GM21723 (cell line): ENCODE measurements around the gene HOXA9.

ENCODE experiments used
- ATAC-seq: cut with Tn5 transposase; IDR thresholded peaks from one replicate; pipeline ENCODE4 v1.9.1; 2021; ENCODE audit warnings: mild to moderate bottlenecking, moderate library complexity; ENCODE audit not compliant: unreplicated experiment

Gene HOXA9

GRCh38 chr7:27145165-27145913 lies 20.0 kb downstream of the HOXA9 start:
- ATAC-seq = no peak

- ATAC-seq = no peak
Observed at GRCh38 chr7:27144781-27145164, 20.6 kb downstream of the HOXA9 start.

GRCh38 chr7:27143950-27144780 lies 21.2 kb downstream of the HOXA9 start:
- ATAC-seq = no peak

GRCh38 chr7:27143023-27143949 lies 22.1 kb downstream of the HOXA9 start, which contains the start of gene HOXA5:
HOXA5 (minus strand) TSS chr7:27143681; CDS start chr7:27143607, 74 bp downstream.
- ATAC-seq = no peak

DNA sequence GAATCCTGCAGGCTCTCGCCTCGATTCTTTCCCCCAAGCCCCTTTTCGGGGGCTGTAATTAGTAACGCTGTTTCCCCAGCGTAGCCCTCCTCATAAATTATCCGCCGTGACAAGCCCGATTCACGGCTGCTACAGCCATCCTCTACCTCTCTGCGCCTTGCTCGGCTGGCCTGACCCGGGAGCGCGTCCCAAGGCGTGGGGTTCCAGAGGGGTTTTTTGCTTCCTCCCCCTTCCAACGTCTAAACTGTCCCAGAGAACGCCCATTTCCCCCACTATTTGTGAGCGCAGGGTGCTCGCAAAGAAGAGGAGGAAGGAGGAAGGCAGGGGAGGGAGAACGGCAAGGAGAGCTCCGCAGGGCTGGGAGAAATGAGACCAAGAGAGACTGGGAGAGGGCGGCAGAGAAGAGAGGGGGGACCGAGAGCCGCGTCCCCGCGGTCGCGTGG lies 22.7 kb downstream of the HOXA9 start:
- ATAC-seq = no peak

DNA sequence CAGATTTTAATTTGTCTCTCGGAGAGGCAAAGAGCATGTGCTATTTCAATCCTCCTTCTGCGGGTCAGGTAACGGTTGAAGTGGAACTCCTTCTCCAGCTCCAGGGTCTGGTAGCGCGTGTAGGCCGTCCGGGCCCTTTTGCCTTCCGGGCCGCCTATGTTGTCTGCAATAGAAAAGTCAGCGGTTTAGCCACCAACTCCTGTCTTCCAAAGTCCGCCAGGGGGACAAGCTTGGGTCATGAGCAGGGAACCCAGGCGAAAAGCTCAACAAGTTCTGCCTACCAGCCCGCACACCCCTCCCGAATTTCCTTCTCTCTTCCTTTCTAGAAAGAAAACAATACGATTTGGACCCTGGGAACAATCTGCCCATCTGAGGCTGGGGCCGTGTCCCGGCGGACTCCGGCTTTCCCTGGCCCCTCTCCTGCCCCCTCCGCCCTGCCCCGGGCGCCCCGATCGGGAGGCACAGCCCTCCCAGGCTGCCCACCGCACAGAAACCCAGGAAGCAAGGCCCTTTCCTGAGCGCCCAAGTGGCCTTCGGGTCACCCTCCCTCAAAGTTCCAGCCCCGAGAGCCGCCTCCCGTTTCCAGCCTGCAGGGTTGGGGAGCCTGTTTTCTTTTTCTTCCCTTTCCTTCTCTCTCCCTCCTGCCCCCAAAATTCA lies 23.3 kb downstream of the HOXA9 start:
- no peak for ATAC-seq

- ATAC-seq = no peak
Observed at GRCh38 chr7:27141137-27141922, 24.0 kb downstream of the HOXA9 start.

DNA sequence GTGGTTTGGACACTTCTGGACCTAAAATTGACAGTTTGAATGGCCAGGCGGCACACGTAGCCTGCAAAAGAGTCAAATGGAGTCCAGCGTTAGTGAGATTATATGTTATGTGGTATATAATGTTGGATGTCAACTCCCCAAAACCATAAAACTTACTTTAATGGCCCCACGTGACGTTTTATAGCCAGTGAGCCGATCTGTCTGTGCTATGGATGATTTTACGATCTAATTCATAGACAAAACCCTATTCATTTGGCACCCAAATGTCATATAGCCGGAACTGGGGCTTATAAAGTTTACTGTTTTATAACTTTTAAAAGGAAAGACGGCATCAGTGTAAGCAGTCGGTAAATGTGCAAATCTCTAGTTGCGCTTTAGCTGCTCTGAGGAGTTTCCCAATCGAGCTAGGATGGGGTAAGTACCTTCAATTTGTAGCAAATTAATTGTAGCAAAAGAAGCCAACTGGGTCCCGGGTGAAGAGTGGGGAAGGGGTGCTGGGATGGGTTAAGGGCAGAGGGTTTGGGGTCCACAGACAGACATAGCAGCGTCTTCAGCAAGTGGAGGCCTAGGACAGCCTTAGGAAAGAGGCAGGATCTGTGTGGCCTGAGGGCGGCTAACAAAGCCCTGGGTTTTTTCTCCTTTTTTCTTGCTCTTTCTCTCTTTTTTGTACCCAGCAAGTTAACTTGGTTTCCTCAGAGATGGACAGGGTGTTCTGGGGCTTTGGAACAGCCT lies 25.0 kb downstream of the HOXA9 start:
- ATAC-seq = no peak

DNA sequence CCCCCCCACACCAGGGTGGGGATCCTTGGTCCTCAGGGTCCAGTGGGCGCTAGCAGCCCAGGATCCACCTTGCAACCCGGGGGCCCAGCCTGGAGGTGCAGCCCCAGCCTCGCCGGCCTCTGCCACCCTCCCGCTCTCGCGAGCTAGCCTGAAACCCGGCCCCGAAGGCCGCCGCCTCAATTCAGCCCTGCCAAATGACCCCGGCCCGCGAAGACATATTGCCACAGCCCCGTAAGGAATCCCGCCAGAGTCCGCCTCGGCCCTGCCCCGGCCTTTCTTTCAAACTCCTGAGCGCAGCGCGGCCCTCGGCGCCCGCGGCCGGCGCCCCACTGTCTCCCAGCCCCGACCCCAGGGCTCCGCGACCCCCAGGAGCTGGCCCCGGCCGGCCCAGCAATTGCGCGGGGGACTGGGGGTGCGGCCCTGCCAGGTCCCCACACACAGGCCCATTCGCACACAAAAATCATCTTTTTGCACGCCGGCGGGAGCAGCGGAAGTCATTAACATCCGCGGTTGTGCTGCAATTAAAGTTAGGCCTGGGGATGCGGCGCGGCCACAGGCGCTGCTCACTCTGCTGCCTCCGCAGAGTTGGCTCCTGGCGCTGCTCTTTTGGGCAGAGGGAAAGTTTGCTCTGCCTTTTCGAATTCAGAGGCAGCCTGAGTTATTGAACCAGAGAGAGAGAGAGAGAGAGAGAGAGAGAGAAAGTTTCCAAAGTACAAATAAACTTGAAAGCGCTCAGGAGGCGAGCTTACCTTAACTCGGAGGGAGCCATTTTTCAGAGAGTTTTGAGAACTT lies 25.8 kb downstream of the HOXA9 start:
- ATAC-seq = no peak

DNA sequence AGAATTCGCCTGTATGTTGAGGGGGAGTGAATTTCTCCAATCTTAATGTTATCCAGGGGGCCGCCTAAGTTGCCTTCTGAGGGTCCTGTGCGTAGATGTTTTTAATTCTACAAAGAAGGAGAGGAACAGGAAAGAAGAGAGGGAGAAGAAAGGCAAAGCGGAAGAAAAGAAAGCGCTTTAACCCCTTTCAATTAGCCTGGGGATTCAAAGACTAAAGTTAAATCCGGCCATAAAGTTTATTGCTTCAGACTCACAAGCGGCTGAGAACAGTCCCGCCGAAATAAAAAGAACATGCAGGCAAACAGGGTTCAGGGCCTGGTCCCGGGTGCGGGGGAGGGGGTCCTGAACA lies 26.4 kb downstream of the HOXA9 start:
- ATAC-seq = no peak

GRCh38 chr7:27138472-27138871 lies 26.9 kb downstream of the HOXA9 start:
- ATAC-seq = no peak

DNA sequence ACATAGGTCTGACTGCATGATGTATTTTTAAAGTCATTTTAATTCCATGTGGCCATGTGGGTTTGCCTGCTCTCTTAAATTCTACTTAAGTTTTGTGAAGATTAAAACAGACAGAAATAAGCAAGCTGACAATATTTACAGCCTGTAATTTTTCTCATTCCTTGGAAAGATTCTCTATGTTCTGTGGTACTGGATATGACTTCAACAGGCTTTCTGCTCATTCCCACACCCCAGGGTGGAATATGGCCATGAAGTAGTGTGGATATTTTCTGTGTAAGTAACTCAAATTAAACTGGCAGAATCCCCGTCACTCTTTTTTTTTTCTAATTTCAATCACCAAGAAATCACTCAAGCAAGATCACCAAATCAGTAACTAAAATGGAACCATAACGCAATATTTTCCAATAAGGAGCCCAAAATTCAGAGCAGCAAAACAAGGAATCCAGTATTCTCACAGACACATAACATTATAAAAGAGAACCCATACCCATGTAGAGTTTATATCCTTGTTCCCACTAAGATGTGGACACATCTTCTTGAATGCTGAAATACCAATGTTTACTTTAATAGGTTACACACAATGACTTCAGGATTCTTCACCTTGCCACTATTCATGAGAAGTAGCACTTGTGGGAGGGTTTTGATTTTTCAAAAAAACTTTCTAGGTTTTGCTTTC lies 27.6 kb downstream of the HOXA9 start:
- no peak for ATAC-seq

GRCh38 chr7:27134392-27134791 lies 30.9 kb downstream of the HOXA9 start:
- no peak for ATAC-seq

DNA sequence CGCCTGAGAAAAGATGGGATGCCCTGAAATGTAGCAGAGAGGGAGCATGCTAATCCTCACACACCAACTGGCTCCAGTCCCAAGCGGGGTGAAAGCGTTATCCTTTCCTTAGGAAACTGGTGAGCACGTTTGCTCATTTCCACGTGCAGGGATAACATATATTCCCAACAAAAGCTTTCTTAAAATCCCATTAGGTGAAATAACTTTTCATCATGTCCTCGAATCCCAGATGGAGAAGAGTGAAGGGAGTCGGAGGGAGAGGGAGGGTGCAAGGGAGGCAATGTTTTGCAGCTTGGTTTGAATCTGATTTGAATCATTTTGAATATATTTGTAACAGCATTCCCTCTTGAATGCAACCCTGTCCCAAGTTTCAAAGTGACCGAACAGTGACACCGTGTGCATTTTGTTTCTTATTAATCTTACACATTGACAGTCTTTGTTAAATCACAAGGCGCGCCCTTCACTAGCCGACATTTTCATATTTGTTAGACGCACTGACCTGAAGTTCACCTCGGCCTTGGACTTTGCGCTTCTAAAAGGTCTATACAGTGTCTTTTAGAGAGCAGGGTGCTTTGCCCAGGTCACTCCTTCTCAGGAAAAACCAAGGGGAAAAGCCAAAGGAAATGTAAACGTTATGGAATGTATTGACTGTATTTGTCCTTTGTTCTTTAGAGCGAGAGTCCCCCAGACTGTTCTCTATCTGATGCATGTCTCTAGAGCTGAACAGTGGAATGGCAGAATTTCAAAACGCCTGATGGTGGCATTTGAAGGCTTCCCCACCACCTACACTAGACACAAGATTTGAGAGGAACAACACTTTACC lies 31.7 kb downstream of the HOXA9 start:
- ATAC-seq = no peak

- ATAC-seq = no peak
Observed at GRCh38 chr7:27132978-27133377, 32.4 kb downstream of the HOXA9 start.

GRCh38 chr7:27132214-27132613 lies 33.1 kb downstream of the HOXA9 start:
- no peak for ATAC-seq

DNA sequence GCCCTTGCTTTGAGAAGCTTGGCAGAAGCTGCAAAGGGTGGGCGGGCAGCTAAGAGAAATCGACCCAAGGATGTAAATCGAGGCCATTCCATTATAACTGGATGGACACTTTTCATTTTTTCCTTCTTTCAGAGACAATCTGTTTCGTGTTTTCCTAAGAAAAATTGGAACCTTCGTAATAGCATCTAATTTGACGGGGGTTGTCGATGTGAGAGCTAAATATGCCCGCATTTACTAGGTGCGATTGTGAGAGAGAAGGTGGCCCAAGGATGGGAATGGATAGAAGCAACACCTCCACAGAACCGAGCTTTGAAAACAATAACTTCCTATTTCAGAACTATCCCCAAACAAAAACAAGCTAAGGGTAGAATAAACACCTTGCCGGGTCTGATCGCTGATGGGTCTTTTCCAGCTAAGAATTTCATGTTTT lies 33.9 kb downstream of the HOXA9 start:
- ATAC-seq = no peak
